Suprapubic skin (tissue), 4 donors: ENCODE data around the gene ARHGEF28. TPM values are rescaled to one million over a fixed set of nuclear protein-coding genes. Genes with fewer than 3 reads are reported as not detected.

Experiments used
- DNase-seq, 2 donors: peaks; one replicate each; pipeline ENCODE4 v3.0.0-alpha.2; 2019; ENCODE audit warnings: low spot score in 2 of 2
- H3K27ac ChIP-seq: fragments of 200-600 bp; sonication (generic); one replicate; pipeline ENCODE4 v1.5.1; 2019
- H3K27me3 ChIP-seq: fragments of 200-600 bp; sonication (generic); one replicate; pipeline ENCODE4 v1.5.1; 2019
- H3K36me3 ChIP-seq: fragments of 200-600 bp; sonication (generic); one replicate; pipeline ENCODE4 v1.5.1; 2019
- H3K4me1 ChIP-seq: fragments of 200-600 bp; sonication (generic); one replicate; pipeline ENCODE4 v1.5.1; 2019
- H3K4me3 ChIP-seq: fragments of 200-600 bp; sonication (generic); one replicate; pipeline ENCODE4 v1.5.1; 2019; ENCODE audit warnings: mild to moderate bottlenecking
- H3K9me3 ChIP-seq: fragments of 200-600 bp; sonication (generic); one replicate; pipeline ENCODE4 v1.5.1; 2019
- CTCF ChIP-seq, 2 donors: fragments of 200-600 bp in 1 of 2; fragments of 450-650 bp in 1 of 2; sonication (generic) in 1 of 2; IDR thresholded peaks; one replicate each; pipeline ENCODE4 v1.5.1; 2016 to 2019; ENCODE audit warnings: antibody characterized with exemption in 2 of 2, mild to moderate bottlenecking in 1 of 2, moderate library complexity in 1 of 2
- EP300 ChIP-seq: sonication (generic); formaldehyde crosslinking; IDR thresholded peaks from one replicate; pipeline ENCODE4 v1.6.1; 2017; ENCODE audit warnings: antibody characterized with exemption
- POLR2A ChIP-seq, 2 donors: fragments of 450-650 bp; IDR thresholded peaks; one replicate each; pipeline ENCODE4 v1.6.1; 2017; ENCODE audit warnings: antibody characterized with exemption in 2 of 2, mild to moderate bottlenecking in 2 of 2, moderate library complexity in 2 of 2
- POLR2AphosphoS5 ChIP-seq, 3 donors: sonication (generic); formaldehyde crosslinking; IDR thresholded peaks; one replicate each; pipeline ENCODE4 v1.6.1; 2017; ENCODE audit warnings: antibody characterized with exemption in 3 of 3
- WGBS: methylation state at CpG from one replicate; pipeline ENCODE4 v1.1.5; 2018; 5-methylcytosine and 5-hydroxymethylcytosine counted together
- total RNA-seq, 4 donors: library from RNA; depleted of rRNA; stranded (reverse); fragments of >200 nt; gene quantifications; one replicate each; pipeline ENCODE4 v1.1.0, GENCODE V29; 2016

The ARHGEF28 gene
- total RNA-seq, 4 donors from 2014 or later, result 25.6 to 104 (median 39.1) TPM

DNA sequence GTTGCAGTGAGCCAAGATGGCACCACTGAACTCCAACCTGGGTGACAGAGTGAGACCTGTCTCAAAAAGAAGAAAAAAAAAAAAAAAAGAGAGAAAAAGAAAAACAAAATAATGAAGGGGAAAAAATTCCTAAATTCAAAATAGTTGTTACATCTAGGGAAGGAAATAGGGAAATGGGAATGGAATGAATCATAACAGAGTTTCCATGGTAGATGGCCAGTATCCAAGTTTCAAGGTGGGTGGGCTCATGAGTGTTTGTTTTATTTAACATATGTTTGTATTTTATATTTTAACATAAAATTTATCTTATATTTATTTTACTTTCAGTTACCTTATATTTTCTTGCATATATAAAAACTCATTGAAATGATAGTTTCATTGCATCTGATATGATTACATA lies 215.6 kb downstream of the ARHGEF28 start:
- Histone ChIP-seq H3K27me3 (no peaks in the 10 kb centered on the region), H3K4me1 (peaks cover 8% of the 10 kb centered on the region), H3K36me3 (peaks cover 3% of the 10 kb centered on the region), H3K4me3 (no peak overlapping the region), H3K9me3 (no peaks in the 10 kb centered on the region), H3K27ac (no peak overlapping the region)
- TF ChIP-seq POLR2AphosphoS5 (IDR thresholded peaks at IDR 0.05) (no peak), CTCF (IDR thresholded peaks at IDR 0.05) (no peak), EP300 (no peak), POLR2A (IDR thresholded peaks at IDR 0.05) (no peak)
- no peak for DNase-seq

- WGBS, result 61% methylated on average over 5 of the region's 5 CpGs
- no peak for DNase-seq
These were observed 218.2 kb downstream of the ARHGEF28 start for GRCh38 chr5:73844165-73844564.

DNA sequence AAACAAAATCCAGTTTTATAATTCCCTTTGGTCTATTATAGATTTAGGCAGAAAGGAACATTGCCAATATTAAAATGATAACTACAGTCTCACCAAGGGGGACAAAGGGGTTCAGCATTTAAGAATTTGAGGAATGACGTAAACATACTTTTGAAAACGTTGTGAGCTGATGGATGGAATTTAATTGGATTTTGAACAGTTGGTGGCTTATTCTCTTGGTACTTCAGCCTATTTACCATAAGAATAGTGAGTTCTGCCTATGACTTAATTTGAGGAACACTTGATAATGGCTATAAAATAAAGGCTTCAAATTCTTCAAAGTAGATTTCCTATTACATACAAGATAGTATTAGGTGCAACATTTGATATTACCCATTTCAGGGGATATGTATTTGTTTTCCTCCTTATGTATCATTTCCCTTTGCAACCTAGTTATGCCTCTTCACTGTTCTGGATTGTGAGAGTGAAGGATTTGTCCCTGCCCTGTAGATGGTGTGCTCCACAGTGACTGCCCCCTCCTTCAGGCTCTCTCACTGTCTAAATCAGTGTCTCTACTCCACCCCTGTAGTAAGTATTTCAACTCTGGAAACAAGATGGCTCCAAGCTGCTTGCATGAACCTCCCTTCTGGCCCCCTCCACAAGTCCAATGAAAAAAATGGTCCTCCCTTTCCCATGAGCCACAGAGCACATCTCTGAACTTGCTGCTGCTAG lies 225.6 kb downstream of the ARHGEF28 start:
- Histone ChIP-seq H3K36me3 (no peaks in the 10 kb centered on the region), H3K27ac (no peak overlapping the region), H3K4me3 (no peak overlapping the region), H3K27me3 (no peaks in the 10 kb centered on the region), H3K9me3 (no peaks in the 10 kb centered on the region), H3K4me1 (peaks cover 8% of the 10 kb centered on the region)
- WGBS, result 63% methylated on average over 2 of the region's 2 CpGs
- TF ChIP-seq POLR2A (IDR thresholded peaks at IDR 0.05), result no peak
- no peak for TF ChIP-seq POLR2AphosphoS5 (IDR thresholded peaks at IDR 0.05)
- no peak for TF ChIP-seq EP300
- no peak for TF ChIP-seq CTCF (IDR thresholded peaks at IDR 0.05)
- DNase-seq, result no peak

More at GRCh38 chr5:73844165-73844564, 218.2 kb downstream of the ARHGEF28 start:
- TF ChIP-seq EP300 (no peak), CTCF (IDR thresholded peaks at IDR 0.05) (no peak), POLR2AphosphoS5 (IDR thresholded peaks at IDR 0.05) (no peak)
- Histone ChIP-seq H3K4me1 (peaks cover 8% of the 10 kb centered on the region), H3K36me3 (peaks cover 3% of the 10 kb centered on the region), H3K27me3 (no peaks in the 10 kb centered on the region), H3K4me3 (no peak overlapping the region), H3K27ac (no peak overlapping the region), H3K9me3 (no peaks in the 10 kb centered on the region)

DNA sequence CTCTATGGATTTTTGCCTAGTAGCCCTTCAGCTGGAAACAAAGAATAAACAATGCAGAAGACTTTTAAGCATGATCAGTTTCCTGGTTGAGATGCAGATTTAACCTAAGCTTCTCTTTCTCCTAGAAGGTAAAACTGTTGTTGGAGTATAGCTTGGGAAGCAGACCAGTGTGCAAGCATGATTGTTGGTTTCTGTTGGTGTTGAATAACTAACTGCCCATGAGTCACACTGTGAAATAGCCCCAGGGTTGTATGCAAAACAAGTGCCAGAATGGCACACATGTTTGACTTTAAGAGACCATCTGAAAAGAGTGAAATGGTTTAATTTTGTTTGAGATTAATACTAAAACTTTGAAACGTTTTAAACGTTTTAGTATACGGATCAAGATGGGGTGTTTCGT lies 227.1 kb downstream of the ARHGEF28 start:
- WGBS, result 77% methylated on average over 4 of the region's 4 CpGs
- no peaks in the 10 kb centered on the region for H3K36me3 ChIP-seq
- no peak for DNase-seq
- TF ChIP-seq POLR2AphosphoS5 (IDR thresholded peaks at IDR 0.05) (no peak), EP300 (no peak), POLR2A (IDR thresholded peaks at IDR 0.05) (no peak), CTCF (IDR thresholded peaks at IDR 0.05) (no peak)
- H3K27ac ChIP-seq, result no peak overlapping the region
- H3K9me3 ChIP-seq, result no peaks in the 10 kb centered on the region
- H3K4me3 ChIP-seq, result no peak overlapping the region
- peaks cover 14% of the 10 kb centered on the region for H3K4me1 ChIP-seq
- no peaks in the 10 kb centered on the region for H3K27me3 ChIP-seq

DNA sequence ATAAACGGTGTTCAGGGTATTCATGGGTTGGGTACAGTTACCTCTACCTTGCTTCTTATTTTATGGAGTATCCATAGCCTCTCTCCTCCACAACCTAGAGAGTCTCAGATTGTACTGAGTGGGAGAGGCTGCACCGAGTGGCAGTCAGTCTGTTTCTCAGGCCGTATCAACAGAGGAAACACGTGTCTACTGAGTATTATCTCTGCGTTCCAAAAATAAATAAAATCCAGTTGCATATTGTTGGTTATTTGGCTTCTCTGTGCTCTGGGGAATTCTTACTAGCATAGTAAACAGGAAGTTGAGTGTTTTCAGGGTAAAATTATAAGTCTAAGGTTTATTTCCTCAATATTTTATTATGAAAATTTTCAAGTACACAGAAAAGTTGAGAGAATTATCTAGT lies 231.0 kb downstream of the ARHGEF28 start:
- no peak overlapping the region for H3K27ac ChIP-seq
- peaks cover 18% of the 10 kb centered on the region for H3K4me1 ChIP-seq

More for the DNA sequence above, 231.0 kb downstream of the ARHGEF28 start:
- no peak for DNase-seq
- no peak for TF ChIP-seq POLR2A (IDR thresholded peaks at IDR 0.05)
- no peak for TF ChIP-seq CTCF (IDR thresholded peaks at IDR 0.05)
- TF ChIP-seq POLR2AphosphoS5 (IDR thresholded peaks at IDR 0.05), result no peak
- TF ChIP-seq EP300, result no peak
- Histone ChIP-seq H3K27me3 (no peaks in the 10 kb centered on the region), H3K36me3 (no peaks in the 10 kb centered on the region), H3K4me3 (no peak overlapping the region), H3K9me3 (no peaks in the 10 kb centered on the region)
- WGBS, result 46% methylated on average over 5 of the region's 5 CpGs
